Breast epithelium (tissue), 3 donors: ENCODE data around the gene LYRM2.

Experiments
- CTCF ChIP-seq, 3 donors: fragments of 450-650 bp; IDR thresholded peaks; one replicate each; pipeline ENCODE4 v1.5.1; 2016 to 2017; ENCODE audit warnings: antibody characterized with exemption in 3 of 3, mild to moderate bottlenecking in 3 of 3, moderate library complexity in 3 of 3
- POLR2A ChIP-seq: fragments of 450-650 bp; IDR thresholded peaks from one replicate; pipeline ENCODE4 v1.6.1; 2016; ENCODE audit warnings: antibody characterized with exemption, mild to moderate bottlenecking, moderate library complexity
- POLR2AphosphoS5 ChIP-seq, 3 donors: sonication (generic); formaldehyde crosslinking; IDR thresholded peaks; one replicate each; pipeline ENCODE4 v1.6.1; 2017; ENCODE audit warnings: antibody characterized with exemption in 3 of 3

- TF ChIP-seq CTCF (IDR thresholded peaks at IDR 0.05), result no peak
- no peak for TF ChIP-seq POLR2A
- TF ChIP-seq POLR2AphosphoS5 (IDR thresholded peaks at IDR 0.05), result no peak
Measured at GRCh38 chr6:89680551-89680950, 42.0 kb upstream of the LYRM2 start.
